ENCODE results near the gene GRIK4.
A peak's percentile ranks its signal among the peaks of the same experiment; 100 is the strongest.

GRIK4 gene

GRCh38 chr11:120912504-120912903 lies 401.0 kb downstream of the GRIK4 start:
- Mint-ChIP-seq H3K4me1 (ENCODE audit: low read depth in 2 of 2) (peaks cover 0 to 41% of the 10 kb centered on the region in 2 donors), H3K4me3 (no peak overlapping the region), H3K9me3 (peaks cover 0 to 4% of the 10 kb centered on the region in 2 donors), H3K27ac (no peak overlapping the region), H3K36me3 (ENCODE audit: insufficient read depth) (no peaks in the 10 kb centered on the region), H3K27me3 (peaks cover 5 to 51% of the 10 kb centered on the region in 2 donors)
- ATAC-seq (replicated peaks), result no peak
- DNase-seq, result no peak

DNA sequence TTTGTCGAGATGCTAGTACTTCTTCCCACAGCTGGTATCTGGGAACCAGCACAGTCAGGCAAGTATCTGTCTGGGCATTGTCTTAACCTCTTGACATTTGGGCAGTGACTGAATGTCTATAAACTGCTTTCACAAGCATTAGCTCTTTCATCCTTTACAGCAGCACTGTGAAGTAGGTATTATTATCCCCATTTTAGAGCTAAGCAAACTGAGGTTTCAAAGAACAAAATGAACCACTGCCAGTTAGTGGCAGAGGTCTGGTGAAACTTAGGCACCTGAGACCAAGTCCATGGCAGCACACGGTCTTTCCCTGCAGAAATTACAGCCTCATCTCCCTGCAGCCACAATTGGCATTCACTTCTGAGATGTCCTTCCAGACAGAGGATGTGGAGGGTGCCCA lies 401.4 kb downstream of the GRIK4 start:
- peaks cover 0 to 4% of the 10 kb centered on the region in 2 donors for H3K9me3 Mint-ChIP-seq
- ATAC-seq (replicated peaks), result no peak
- H3K4me3 Mint-ChIP-seq, result no peak overlapping the region

DNA sequence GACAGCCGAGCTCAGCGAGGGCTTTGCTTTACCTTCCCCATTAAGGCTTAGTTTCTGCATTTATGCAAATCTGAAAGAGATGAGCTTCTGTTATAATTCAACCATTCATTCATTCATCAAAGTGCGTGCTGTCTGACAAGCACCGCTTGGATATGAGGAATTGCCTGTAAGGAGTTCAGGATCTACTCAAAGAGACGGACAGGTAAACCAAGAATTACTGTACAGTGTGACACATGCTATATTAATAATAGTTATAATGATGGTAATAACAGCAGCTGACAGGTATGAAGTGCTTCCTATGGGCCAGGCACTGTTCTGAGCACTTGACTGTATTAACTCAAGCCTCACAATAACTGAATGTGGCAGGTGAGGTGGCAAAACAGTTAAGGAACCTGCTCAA lies 402.5 kb downstream of the GRIK4 start:
- Mint-ChIP-seq H3K27me3 (peaks cover 5 to 51% of the 10 kb centered on the region in 2 donors), H3K9me3 (peaks cover 0 to 4% of the 10 kb centered on the region in 2 donors), H3K36me3 (ENCODE audit: insufficient read depth) (no peaks in the 10 kb centered on the region), H3K4me3 (no peak overlapping the region), H3K27ac (no peak overlapping the region), H3K4me1 (ENCODE audit: low read depth in 2 of 2) (peaks cover 0 to 39% of the 10 kb centered on the region in 2 donors)
- ATAC-seq (replicated peaks) (no peak), DNase-seq (no peak)

More for the DNA sequence above, 401.4 kb downstream of the GRIK4 start:
- H3K27me3 Mint-ChIP-seq, result peaks cover 5 to 51% of the 10 kb centered on the region in 2 donors
- H3K27ac Mint-ChIP-seq, result no peak overlapping the region
- no peak for DNase-seq
- peaks cover 0 to 42% of the 10 kb centered on the region in 2 donors for H3K4me1 Mint-ChIP-seq (ENCODE audit: low read depth in 2 of 2)
- H3K36me3 Mint-ChIP-seq (ENCODE audit: insufficient read depth), result no peaks in the 10 kb centered on the region

- peaks cover 0 to 34% of the 10 kb centered on the region in 2 donors for H3K4me1 Mint-ChIP-seq (ENCODE audit: low read depth in 2 of 2)
- H3K9me3 Mint-ChIP-seq, result peaks cover 0 to 4% of the 10 kb centered on the region in 2 donors
- H3K4me3 Mint-ChIP-seq, result no peak overlapping the region
- DNase-seq, result no peak
- H3K36me3 Mint-ChIP-seq (ENCODE audit: insufficient read depth), result no peaks in the 10 kb centered on the region
- H3K27ac Mint-ChIP-seq, result no peak overlapping the region
- peaks cover 5 to 51% of the 10 kb centered on the region in 2 donors for H3K27me3 Mint-ChIP-seq
- ATAC-seq (replicated peaks), result no peak
These were observed 403.1 kb downstream of the GRIK4 start for GRCh38 chr11:120914601-120915000.

- no peak for DNase-seq
- Mint-ChIP-seq H3K27me3 (peaks cover 0 to 48% of the 10 kb centered on the region in 2 donors), H3K27ac (no peak overlapping the region), H3K4me3 (no peak overlapping the region), H3K36me3 (ENCODE audit: insufficient read depth) (no peaks in the 10 kb centered on the region), H3K4me1 (ENCODE audit: low read depth in 2 of 2) (peaks cover 0 to 12% of the 10 kb centered on the region in 2 donors), H3K9me3 (no peaks in the 10 kb centered on the region)
- ATAC-seq (replicated peaks), result no peak
These were observed 406.2 kb downstream of the GRIK4 start for GRCh38 chr11:120917559-120918239.

DNA sequence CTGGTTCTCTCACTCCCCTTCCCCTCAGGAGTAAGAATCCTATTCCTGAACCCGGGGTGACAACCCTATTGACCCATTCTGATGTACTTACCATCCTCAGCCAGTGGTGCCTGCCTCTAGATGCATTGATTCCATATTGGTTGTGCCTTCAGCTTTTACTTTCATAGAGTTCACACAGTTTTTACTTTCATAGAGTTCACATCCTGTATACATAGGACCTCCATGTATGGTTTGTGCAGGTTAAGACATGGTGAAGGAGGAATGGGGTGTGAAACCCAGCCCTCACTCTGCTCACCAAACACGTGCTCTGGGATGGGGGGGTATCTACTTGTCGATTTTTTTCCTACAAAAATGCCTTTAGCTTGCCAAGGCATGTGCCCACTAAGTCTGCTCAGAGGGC lies 406.7 kb downstream of the GRIK4 start:
- DNase-seq, result no peak
- H3K36me3 Mint-ChIP-seq (ENCODE audit: insufficient read depth), result no peaks in the 10 kb centered on the region
- peaks cover 0 to 11% of the 10 kb centered on the region in 2 donors for H3K4me1 Mint-ChIP-seq (ENCODE audit: low read depth in 2 of 2)
- no peaks in the 10 kb centered on the region for H3K9me3 Mint-ChIP-seq
- no peak overlapping the region for H3K4me3 Mint-ChIP-seq
- ATAC-seq (replicated peaks), result no peak
- H3K27ac Mint-ChIP-seq, result no peak overlapping the region
- H3K27me3 Mint-ChIP-seq, result peaks cover 0 to 45% of the 10 kb centered on the region in 2 donors

GRCh38 chr11:120919045-120919444 lies 407.5 kb downstream of the GRIK4 start:
- Mint-ChIP-seq H3K27ac (no peak overlapping the region), H3K9me3 (no peaks in the 10 kb centered on the region), H3K36me3 (ENCODE audit: insufficient read depth) (no peaks in the 10 kb centered on the region), H3K4me1 (ENCODE audit: low read depth in 2 of 2) (peaks cover 0 to 11% of the 10 kb centered on the region in 2 donors), H3K27me3 (peaks cover 0 to 42% of the 10 kb centered on the region in 2 donors), H3K4me3 (no peak overlapping the region)
- DNase-seq (no peak), ATAC-seq (replicated peaks) (no peak)

- ATAC-seq (replicated peaks) (no peak), DNase-seq (no peak)
- H3K27me3 Mint-ChIP-seq, result peaks cover 0 to 37% of the 10 kb centered on the region in 2 donors
- H3K27ac Mint-ChIP-seq, result no peak overlapping the region
- no peaks in the 10 kb centered on the region for H3K36me3 Mint-ChIP-seq (ENCODE audit: insufficient read depth)
- no peaks in the 10 kb centered on the region for H3K9me3 Mint-ChIP-seq
- peaks cover 0 to 11% of the 10 kb centered on the region in 2 donors for H3K4me1 Mint-ChIP-seq (ENCODE audit: low read depth in 2 of 2)
- no peak overlapping the region for H3K4me3 Mint-ChIP-seq
These were observed 408.0 kb downstream of the GRIK4 start for GRCh38 chr11:120919566-120919965.

DNA sequence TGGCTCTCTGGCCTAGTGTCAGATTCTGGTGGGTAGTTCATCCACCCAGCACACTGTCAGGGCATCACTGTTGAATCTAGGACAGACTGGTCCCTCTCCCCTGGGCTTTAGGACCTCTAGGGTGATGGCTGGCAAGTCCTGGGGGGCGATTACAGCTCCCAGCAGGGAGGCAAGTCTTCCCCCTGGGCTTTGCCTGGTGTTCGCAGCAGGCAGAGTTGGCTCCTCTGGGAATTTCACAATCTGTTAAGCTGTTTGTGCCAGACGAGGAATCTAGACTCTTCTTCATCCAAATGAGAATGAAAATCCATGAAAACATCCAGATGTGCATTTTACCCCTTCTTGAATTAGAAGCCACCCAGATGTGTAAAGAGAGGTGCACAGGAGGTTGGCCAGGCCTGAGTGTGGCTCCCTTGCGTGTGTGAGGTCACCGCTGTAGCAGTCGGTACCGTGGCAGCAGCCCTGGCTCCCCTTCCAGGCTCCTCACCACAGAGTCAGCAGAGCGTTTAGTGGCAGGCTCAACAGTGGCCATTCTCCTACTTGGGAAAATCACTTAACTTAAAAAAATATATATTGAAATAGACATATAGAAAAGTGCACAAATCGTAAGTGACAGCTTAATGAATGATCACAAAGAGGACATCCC lies 412.4 kb downstream of the GRIK4 start:
- ATAC-seq (replicated peaks) (no peak), DNase-seq (no peak)
- Mint-ChIP-seq H3K9me3 (no peaks in the 10 kb centered on the region), H3K27me3 (peaks cover 0 to 21% of the 10 kb centered on the region in 2 donors), H3K27ac (no peak overlapping the region), H3K36me3 (ENCODE audit: insufficient read depth) (no peaks in the 10 kb centered on the region), H3K4me3 (no peak overlapping the region), H3K4me1 (ENCODE audit: low read depth in 2 of 2) (no peaks in the 10 kb centered on the region)

DNA sequence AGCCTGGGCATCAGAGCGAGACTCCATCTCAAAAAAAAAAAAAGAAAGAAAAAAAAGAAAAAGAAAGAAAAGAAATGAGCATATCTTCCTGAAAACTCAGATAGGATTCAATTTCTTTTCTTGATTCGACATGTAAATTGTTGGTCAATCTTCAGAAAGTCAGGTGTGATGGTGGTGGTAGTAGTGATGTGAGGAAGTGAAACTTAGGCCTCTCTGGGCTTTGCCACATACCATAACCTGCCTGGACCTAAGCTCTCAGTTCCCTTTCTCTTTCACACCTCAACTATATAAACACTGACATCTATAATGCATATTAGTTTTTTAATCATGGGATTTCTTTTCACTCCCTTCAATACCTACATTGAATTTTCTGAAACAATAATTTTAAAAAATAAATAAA lies 414.4 kb downstream of the GRIK4 start:
- Mint-ChIP-seq H3K4me3 (no peak overlapping the region), H3K27ac (no peak overlapping the region), H3K27me3 (peaks cover 0 to 20% of the 10 kb centered on the region in 2 donors), H3K36me3 (ENCODE audit: insufficient read depth) (no peaks in the 10 kb centered on the region), H3K9me3 (no peaks in the 10 kb centered on the region), H3K4me1 (ENCODE audit: low read depth in 2 of 2) (peaks cover 1 to 7% of the 10 kb centered on the region in 2 donors)
- ATAC-seq (replicated peaks) (no peak), DNase-seq (no peak)

DNA sequence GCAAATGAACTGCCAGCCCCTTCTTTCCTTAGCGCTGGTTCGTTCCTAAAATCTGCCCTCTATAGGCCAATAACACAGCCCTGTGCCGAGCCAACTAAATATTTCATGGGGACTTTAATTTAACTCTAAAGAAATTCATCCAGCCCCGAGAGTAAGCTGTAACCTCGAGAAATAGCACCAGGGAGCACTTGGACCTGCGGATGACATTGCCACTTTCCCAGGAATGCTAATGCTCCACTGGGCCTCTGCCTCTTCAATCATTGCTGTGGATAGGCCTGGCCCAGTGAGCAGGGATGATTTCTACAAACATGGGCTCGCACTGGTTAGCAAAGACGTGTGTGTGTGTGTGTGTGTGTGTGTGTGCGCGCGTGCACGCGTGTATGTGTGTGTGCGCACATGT lies 417.1 kb downstream of the GRIK4 start:
- Mint-ChIP-seq H3K27ac (no peak overlapping the region), H3K9me3 (no peaks in the 10 kb centered on the region), H3K36me3 (ENCODE audit: insufficient read depth) (no peaks in the 10 kb centered on the region), H3K27me3 (peaks cover 0 to 33% of the 10 kb centered on the region in 2 donors), H3K4me3 (no peak overlapping the region), H3K4me1 (ENCODE audit: low read depth in 2 of 2) (peaks cover 1 to 7% of the 10 kb centered on the region in 2 donors)
- DNase-seq, result no peak
- ATAC-seq (replicated peaks), result no peak

- H3K36me3 Mint-ChIP-seq (ENCODE audit: insufficient read depth), result no peaks in the 10 kb centered on the region
- no peak overlapping the region for H3K27ac Mint-ChIP-seq
- no peak for ATAC-seq (replicated peaks)
- H3K9me3 Mint-ChIP-seq, result no peaks in the 10 kb centered on the region
- H3K4me3 Mint-ChIP-seq, result no peak overlapping the region
- peaks cover 1 to 7% of the 10 kb centered on the region in 2 donors for H3K4me1 Mint-ChIP-seq (ENCODE audit: low read depth in 2 of 2)
- peaks cover 0 to 33% of the 10 kb centered on the region in 2 donors for H3K27me3 Mint-ChIP-seq
- DNase-seq, result no peak
These were observed 417.5 kb downstream of the GRIK4 start for GRCh38 chr11:120929090-120929489.

- no peaks in the 10 kb centered on the region for H3K36me3 Mint-ChIP-seq (ENCODE audit: insufficient read depth)
- H3K27me3 Mint-ChIP-seq, result peaks cover 0 to 36% of the 10 kb centered on the region in 2 donors
- DNase-seq (peak in 1 of 3 experiments; percentile 51), ATAC-seq (replicated peaks) (no peak)
- H3K4me3 Mint-ChIP-seq, result no peak overlapping the region
- no peak overlapping the region for H3K27ac Mint-ChIP-seq
- no peaks in the 10 kb centered on the region for H3K9me3 Mint-ChIP-seq
- peaks cover 1 to 7% of the 10 kb centered on the region in 2 donors for H3K4me1 Mint-ChIP-seq (ENCODE audit: low read depth in 2 of 2)
These were observed 418.2 kb downstream of the GRIK4 start for GRCh38 chr11:120929664-120930154.
